Measurements from ENCODE around the gene FYCO1.

Gene FYCO1

DNA sequence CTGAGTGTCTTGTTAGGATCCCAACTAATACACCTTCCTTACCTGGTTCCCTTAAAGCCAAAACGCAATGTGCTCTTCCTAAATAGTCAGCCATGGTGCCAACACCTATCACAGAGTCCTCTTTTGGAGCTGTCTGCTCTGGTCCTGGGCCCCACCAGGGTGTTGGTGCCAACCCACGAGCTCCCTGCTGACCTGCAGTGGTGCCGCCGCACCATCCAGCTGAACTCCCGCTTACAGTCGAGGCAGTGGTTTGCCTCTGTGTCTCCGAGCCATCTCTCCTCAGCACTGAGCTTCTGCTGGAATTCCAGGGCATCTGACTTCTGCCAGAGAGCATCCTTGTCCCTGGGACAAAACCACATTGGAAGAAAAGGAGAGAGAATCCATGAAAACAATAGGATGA, 36.4 kb downstream of the FYCO1 start:
- no peak for DNase-seq

DNA sequence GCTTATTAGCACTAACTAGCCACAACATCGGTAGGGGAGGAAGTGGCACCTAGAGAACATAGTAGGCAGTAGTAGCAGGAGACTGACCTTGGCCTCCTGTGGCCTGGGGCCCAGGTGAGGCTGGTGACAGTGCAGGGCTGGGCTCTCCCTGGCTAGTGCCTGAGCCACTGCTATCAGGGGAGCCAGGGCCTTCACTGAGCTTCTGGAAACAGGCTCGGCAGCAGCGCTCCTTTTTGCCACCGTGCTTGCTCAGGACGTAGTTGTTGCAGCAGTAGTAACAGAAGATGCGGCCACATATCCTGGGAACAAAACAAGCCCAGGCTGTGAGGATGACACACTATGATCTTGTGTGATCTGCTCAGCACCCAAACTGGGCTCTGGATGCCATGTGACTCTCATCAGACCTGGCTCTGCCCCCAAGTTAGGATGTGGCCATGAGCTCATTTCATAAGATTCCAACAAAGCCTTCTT, 37.3 kb downstream of the FYCO1 start:
- no peak for DNase-seq

DNA sequence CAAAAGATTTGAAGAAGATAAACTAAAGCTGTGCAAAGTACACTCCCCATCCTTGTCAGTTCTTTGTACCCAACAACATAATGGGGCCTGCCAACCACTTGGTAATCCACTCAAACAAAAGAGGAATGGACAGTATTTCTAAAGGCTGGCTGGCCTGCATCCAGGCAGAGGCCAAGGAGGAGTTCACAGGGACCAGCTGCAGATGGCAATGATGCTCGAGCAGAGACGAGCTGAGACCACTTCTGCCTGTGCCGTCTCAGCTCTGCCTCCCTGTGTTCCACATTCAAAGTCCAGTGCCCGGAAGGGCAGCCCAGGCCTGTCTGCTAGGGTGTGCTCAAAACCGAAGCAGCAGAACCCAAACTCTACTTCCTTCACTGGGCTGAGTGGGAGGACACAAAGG, 38.0 kb downstream of the FYCO1 start:
- no peak for DNase-seq

DNA sequence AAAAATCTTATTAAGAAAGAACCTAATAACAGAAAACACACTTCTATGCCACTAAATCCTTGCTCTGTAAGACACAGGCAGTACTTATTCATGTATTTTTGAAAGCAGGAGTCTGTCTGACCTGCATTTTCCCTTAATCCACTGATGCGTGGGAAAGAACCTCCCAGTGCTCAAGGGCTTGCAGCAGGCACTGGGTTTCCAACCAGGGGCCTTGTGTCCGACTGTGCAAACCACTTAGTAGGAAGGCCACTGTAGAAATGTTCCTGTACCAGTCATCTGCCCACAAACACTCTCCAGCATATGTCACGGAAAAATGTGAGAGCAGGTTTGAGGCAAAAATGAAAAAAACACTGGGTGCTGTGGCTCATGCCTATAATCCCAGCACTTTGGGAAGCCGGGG, 39.9 kb downstream of the FYCO1 start:
- no peak for DNase-seq

DNA sequence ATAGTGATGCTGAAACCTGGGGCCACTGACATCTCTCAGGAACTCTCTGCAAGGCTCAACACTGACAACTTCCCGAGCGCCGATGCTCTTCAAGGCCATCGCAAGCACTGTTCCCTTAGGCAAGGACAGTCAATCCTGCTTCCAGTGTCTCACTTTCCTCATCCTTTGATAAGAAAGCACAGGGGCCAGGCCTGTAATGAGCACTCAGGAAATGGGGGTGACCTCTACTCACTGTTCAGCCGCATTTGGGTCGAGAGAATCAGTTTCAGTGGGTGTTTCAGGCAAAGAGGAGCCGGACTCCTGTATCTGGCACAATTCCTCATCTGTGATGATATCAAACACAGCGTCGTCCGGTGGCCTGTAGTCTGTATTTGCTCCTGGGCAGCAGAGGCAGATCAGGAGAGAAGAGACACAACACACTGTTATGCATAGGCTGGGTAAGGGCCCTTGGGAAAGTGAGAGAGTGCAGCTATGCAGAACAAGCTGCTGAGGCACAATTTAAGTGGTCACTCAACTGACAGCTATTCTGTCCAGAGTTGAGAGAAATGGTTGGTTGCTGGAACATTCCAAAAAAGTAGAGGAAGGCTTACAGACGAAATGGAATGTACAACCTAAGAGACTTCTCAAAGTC, 40.5 kb downstream of the FYCO1 start:
- DNase-seq = no peak

DNA sequence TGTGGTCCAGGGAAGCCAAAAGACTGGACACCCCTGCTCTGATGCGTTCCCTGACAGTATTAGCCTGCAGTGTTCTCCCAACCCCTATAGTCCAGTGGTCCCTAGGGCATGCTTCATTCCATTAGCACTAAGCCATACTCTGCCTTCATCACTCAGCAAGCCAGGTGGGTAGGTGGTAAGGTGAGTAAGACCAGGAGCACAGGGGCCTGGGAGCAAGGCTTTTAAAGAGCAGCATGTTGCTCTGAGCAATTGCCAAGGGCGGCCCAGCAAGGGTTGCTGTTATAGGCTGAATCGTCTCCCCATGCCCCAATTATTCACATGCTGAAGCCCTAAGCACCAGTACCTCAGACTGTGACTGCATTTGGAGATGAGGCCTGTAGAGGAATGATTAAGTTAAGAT, 41.3 kb downstream of the FYCO1 start:
- no peak for DNase-seq

DNA sequence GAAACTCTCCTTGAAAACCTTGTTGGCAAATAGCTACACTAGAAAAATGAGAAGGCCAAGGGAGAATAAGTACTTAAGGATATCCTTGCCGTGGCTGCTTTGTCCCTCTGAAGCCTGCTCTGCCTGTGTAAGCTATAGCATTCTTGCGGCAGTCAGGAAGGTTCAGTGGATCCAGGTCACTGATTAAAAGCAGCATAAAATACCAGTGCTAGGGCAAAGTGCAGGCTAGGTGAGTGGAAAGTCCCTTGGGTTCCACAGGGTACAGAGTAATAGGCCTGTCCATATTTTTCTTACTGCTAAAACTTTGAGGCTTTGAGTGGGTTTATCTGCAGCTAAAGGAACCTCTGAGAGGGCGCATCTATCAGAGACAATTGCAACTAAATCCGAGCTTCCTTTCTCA, 42.1 kb downstream of the FYCO1 start:
- no peak for DNase-seq

DNA sequence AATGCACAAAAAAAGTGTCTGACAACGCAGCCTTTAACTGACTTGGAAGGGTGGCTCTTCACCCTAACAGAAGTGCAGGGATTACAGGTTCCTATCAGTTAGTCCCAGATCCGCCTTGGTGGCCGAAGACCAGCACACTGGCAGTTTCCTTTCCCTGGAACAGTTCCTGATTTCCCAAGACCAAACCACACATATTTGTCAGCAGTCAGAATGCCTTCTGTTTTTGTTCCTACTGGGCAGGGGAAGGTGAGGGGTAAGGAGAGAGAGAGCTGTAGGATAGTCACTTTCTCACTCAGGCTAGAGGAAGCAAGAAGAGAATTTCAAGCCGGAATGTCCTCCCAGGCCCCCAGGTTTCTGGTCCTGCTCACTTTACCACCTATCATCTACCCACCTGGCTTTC, 43.2 kb downstream of the FYCO1 start:
- DNase-seq = no peak

DNA sequence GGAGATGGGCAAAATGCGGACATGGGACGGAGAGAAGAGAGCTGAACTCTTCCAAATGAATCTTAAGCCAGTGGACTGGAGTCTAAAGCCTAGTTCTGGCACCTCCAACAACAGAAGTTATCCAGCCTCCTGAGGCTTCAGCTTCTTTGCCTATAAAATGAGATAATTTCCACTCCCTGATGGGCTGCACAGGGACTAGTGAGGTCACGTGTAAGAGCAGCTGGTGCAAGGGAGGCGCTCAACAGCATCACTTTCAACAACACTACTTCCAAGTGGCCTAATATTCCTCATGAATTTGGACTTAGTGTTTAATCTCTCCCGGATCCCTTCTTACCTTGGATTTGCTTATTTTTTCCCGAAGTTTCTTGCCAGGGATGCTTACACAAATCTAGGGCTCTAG, 43.7 kb downstream of the FYCO1 start:
- DNase-seq = peak; percentile 0

DNA sequence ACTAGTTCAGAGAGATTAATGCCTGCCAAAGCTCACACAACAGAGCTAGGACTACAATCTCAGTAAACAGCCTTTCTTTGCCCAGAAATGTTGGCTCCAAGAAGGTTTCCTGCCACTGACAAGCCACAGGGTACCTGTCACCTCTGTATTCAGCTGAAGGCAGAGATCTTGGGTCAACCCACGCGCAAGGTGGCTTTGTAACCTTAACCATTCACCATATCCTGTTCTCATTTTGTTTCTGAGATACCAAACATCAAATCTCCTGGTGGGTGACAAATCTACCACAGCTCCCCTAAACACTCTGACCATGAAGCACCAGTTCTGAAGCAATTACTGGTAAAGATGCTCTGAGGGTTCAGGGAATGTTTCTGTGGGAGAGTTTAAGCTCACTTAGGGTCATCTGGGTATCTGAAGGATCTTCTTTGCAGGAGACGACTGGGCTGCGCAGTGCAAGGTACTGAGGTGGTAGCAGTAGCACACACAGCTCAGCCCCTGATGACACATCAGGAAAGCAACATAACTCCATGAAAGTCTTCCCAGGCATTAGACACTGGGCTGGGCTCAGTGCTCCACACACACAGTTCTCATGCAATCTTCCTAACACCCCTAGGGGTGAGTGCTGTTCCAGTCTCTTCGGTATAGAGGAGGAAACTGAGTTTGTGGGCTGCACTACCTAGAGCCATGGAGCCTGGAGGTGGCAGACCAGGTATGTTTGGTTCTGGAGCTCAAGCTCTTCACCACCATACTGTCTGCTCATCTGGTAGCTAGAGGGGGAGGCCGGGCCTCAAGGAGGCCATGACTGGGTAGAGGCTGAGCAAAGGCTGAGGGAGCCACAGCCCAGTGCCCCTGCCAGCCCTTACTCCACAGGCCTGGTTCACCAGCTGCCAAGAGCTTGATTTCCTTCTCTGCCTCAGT, 44.7 kb downstream of the FYCO1 start:
- no peak for DNase-seq

DNA sequence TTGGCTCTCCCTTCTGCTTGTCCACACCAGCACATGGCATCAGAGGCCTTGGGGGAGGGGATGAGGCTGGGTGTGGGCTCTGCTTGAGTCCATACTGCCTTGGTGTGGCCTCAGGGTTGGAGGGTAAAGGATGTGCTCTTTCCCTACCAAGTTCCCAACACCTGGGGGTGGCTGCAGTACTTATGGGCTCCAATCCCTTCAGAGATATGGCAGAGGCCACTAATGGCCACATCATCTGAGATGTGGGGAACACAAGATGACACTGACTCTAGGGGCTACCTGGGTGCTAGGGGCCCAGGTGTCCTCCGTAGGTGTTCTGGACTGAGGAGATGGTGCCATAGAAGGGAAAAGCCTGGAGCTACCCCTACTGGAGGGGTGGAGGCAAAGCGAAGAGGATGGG, 45.5 kb downstream of the FYCO1 start:
- no peak for DNase-seq

DNA sequence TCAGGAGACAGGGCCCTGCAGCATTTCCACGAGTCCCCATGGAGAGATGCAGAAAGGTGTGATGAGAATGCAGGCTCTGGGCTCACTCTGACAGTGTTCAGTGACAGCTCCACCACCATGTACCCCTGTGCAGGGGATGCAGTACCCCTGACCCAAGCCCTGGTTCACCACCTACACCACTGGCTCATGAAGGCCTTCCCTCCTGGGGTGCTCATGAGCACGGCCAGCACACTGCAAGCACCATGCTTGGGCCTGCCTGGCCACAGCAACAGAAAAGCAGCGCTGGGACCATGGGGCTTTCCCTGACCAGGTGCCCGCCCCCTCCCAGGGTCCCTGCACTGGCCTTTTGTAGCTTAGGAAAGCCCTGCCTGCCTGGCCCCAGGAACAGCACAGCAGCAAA, 46.2 kb downstream of the FYCO1 start:
- no peak for DNase-seq

DNA sequence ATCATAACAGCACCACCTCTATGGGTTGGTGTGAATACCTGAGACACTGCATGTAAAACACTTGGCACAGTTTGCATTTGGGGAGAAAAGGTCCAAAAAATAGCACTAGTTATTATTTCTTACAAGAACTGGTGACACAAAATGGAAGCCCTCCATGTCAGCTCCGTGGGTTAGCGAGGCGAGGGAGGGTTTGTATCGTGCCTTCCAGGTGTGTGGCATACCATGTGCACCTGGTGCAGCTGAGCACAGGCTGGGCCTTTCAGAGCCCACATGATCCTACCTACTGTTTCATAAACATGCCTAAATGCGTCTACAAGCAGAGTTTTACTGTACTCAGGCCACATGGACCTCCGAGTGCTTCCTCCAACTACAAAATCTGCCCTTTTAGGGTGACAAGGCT, 46.7 kb downstream of the FYCO1 start:
- DNase-seq = no peak

DNA sequence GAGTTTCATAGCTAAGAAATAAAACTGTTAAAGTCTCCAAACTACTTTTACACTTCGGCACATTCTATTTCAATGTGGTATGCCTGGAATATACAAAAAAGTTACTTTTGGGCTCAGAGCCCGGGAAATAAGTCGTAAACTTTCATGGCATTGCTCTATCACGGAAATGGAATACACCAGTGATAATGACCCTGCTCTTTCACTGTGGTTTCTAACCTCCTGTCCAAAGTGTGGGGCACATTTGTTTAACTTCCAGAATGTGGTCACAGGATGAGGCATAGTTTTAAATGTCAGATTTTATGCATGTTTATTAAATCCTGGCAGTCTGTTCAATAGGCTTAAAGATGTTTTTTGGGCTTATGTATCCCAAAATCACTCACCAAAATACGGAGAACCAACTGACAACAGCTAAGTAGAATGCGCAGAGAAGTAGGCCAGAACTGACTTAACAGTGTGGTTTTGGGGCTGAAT, 47.3 kb downstream of the FYCO1 start:
- DNase-seq = no peak

DNA sequence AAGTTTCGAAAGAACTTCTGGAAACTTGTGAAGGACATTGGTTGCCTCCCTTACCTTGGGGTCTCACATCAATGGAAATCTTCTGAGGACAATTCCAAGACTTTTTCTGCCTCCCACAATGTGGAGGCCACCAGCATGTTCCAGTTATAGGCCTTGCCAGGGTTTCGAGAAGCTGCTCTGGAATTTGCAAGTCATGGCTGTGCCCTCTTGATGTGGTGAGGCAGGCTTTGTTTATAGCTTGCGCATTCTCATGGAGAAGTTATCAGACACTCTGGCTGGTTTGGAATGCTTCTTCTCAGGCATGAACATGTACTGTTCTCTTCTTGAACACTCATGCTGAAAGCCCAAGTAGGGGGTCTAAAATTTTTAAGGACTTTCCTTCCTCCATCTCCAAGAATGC, 48.3 kb downstream of the FYCO1 start:
- DNase-seq = no peak

DNA sequence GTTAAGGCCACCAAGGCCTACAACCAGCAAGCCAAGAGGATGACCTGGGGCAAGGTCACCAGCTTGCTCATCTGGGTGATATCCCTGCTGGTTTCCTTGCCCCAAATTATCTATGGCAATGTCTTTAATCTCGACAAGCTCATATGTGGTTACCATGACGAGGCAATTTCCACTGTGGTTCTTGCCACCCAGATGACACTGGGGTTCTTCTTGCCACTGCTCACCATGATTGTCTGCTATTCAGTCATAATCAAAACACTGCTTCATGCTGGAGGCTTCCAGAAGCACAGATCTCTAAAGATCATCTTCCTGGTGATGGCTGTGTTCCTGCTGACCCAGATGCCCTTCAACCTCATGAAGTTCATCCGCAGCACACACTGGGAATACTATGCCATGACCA, 48.7 kb downstream of the FYCO1 start:
- DNase-seq = no peak

DNA sequence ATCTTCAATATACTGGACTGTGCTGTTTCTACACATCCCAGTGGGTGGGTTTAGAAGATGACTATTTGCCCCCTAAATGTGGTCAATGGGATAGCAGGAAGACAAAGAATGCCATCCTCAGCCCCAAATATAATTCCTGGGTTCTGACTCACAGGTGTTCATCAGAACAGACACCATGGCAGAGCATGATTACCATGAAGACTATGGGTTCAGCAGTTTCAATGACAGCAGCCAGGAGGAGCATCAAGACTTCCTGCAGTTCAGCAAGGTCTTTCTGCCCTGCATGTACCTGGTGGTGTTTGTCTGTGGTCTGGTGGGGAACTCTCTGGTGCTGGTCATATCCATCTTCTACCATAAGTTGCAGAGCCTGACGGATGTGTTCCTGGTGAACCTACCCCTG, 49.3 kb downstream of the FYCO1 start:
- DNase-seq = no peak

DNA sequence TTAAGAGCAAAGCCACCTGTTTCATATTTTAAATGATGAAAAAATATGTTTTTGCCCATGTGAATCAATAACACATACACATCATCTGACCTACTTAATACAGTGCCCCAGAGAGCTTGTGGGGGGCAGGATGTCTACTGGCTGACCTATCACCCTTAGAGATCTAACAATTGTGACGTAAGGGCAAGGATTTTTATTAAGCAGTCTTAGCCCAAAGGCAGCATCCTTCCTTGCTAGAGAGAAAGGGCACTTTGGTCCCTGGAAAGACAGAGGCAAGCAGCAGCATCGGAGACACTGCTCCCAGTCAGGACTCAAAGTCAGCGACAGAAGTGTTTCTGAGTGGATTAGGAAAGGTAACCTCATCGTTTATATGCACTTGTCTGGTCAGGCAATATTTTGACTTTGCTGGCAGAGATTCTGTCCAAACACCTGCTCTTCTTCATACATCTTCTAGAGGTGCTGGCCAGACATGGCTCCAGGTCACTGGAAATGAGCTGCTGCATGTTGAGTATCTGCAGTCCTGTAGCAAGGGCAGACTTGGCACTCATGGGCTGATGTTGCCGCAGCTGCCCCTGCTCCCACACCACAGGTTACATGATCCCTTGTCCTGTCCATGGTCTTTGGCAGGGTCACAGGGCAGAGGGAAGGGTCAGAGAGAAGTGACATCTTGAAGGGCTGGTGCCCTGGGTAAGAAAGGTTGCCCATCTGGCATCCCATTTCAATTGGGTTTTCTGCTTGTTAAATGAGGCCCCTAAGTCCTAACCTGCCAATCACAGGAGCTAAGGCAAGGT, 50.6 kb downstream of the FYCO1 start:
- peak; percentile 11 for DNase-seq

DNA sequence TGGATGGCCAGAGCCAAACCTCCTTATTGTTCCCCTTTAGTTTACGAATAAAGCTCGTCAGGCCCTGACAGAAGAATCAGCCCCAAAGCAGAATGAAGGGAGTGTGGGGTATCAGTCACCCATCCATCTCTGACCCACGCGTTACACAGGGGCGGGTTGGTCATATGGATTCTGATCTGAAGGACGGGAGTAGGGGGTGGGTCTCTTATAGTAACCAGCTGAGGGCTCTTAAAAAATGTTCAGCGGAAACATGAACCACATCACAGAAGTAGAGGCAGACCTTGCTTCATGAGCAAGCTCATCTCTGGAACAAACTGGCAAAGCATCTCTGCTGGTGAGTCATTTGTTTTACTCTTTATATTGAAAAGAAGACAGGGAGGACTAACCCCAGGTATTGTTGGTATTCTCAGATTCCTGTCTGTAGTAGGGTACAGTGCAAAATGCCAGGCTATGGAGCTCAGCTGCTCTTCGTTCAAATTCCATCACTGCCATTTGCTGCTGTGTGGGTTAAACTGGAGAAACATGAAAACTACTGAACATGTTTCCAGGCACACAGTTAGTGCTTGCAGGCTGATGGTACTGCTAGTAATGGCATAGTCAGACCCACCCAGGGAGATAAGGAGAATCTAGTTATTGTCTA, 52.3 kb downstream of the FYCO1 start, which contains the start of gene CXCR6:
CXCR6 (plus strand) TSS at position 258 of the 640 bp plus-strand sequence. CDS start 3,018 bp downstream, outside the sequence.
- no peak for DNase-seq

DNA sequence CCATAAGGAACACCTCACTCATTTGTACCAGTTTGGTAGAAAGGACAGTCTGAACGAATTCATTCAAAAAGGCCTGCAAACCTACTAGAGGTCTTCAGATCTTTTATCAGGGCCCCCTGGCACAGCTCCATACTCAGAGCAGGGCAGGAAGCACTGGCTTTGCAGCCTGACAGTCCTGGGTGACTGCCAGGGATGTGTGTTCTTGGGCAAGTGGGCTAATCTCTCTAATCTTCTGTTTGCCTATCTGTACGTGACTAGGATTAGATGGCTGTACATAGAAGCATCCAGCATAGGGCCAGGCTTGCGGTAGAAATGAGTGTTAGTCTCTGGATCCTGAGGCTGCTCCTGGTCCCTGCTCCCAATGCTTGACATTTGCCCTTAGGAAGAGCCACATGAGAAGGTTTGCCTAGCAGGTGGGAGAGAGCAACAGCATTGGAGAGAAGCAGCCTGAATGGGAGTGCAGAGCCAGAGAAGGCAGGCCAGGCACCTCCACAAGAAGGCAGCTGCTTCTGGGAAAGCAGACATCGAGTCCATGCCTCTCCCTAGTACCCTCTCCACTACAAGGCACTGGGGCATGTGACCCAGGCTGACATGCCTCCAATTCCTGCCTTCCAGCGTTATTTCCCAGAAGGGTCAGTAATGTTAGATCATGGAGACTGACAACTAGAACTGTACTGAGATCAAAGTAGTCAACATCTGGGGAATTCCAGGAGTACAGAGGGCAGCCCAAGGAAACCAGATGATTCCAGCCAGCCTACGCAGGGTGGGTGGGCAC, 53.4 kb downstream of the FYCO1 start:
- DNase-seq = no peak

DNA sequence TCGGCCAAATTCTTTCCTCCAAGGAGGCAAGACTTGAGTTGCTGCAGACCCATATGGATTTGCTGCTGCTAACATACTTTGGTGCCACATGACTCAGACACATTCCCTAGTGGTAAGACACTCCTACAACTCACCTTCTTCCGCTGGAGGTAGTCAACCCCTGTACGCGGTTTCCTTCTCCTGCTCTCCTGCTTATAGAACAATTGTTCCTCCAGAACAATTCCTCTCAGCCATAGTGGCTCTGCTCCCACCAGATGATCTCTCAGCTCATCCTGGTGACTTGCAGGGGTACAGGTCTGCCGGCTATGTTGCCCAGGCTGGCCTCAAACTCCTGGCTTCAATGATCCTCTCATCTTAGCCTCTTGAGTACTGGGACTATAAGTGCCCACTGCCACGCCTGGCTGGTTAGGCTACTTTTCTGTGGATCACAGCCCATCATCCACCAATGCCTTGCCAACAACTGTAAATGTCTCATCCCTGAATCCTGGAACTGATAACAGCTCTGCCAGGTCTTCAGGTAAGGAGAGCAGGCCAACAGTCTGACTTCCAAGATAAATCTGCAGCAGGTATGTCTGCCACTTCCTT, 54.8 kb downstream of the FYCO1 start:
- DNase-seq = no peak

Data from left hindlimb (tissue), 1 donor.